Peyer's patch (tissue), 4 donors: ENCODE results near the gene NPIPB5.
"Not testable (repeated sequence)": the region's sequence is repeated elsewhere in the genome, so short reads cannot be mapped to it uniquely, and the experiment has no call there.

ENCODE experiments used
- CTCF ChIP-seq, 6 experiments: fragments of 450-650 bp in 4 of 6; fragments of 200-600 bp in 2 of 6; sonication (generic) in 1 of 6; IDR thresholded peaks; one replicate each; pipeline ENCODE4 v1.5.1; 2017 to 2019; ENCODE audit warnings: antibody characterized with exemption in 6 of 6, mild to moderate bottlenecking in 3 of 6, moderate library complexity in 1 of 6
- POLR2A ChIP-seq, 2 donors: fragments of 450-650 bp; IDR thresholded peaks; one replicate each; pipeline ENCODE4 v1.5.1; 2017; ENCODE audit warnings: antibody characterized with exemption in 2 of 2, mild to moderate bottlenecking in 2 of 2, moderate library complexity in 2 of 2

- TF ChIP-seq CTCF, POLR2A (IDR thresholded peaks at IDR 0.05): not testable (repeated sequence)
These were observed 40.5 kb downstream of the NPIPB5 start for GRCh38 chr16:22551143-22551542.
